HG02870 (cell line): ENCODE data around the gene TNFSF15.

ENCODE experiments used
- ATAC-seq: cut with Tn5 transposase; IDR thresholded peaks from one replicate; pipeline ENCODE4 v1.9.1; 2021; ENCODE audit warnings: mild to moderate bottlenecking, moderate library complexity; ENCODE audit not compliant: unreplicated experiment

The TNFSF15 gene

DNA sequence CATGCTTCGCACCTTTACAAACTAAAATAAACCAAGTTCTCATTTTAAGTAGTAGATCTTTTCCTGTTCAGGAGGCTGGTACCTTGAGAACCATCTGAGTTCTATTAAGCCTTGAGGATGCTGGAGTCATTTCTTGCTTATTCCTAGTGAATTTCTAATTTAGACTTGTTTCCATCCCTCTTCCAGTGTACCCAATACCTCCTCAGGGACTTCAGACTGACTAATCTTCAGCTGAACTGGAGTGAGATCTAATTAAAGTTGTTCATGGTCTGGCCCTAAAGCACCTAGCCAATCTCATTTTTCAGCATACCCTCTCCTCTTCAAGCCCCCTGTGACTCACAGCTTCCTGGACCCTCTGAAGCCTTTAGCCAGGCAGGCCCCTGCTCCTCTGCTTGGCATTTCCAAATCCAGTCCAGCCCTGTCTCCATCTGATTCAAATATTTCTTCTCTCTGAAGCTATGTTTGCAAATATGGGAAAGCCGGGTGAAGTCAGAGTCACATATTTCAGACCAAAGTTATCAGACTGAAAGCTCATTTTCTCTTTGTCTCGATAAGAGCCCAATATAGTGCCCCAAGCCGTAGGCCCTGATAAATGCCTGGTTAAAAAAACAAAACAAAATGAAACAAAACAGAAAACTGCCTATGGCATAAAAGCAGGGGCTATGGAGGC, 19.4 kb upstream of the TNFSF15 start:
- ATAC-seq: no peak

DNA sequence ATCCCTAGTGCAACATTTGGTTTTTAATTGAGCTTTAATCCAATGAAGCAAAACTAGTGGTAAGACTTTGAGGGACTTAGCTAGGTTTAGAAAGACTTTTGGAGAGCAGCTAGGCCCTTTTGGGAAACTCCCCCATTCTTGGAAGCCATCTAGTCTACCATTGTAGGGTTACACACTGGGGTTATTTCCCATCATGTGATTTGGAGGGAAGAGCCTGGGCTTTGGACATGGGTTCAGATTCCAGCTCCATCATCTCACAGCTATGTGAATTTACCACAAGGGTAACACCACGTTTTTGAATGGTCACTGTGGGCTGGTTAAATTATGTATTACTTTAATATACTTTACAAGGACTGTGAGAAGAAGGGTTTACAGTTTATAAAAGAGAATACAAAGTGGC, 18.3 kb upstream of the TNFSF15 start:
- ATAC-seq: no peak

DNA sequence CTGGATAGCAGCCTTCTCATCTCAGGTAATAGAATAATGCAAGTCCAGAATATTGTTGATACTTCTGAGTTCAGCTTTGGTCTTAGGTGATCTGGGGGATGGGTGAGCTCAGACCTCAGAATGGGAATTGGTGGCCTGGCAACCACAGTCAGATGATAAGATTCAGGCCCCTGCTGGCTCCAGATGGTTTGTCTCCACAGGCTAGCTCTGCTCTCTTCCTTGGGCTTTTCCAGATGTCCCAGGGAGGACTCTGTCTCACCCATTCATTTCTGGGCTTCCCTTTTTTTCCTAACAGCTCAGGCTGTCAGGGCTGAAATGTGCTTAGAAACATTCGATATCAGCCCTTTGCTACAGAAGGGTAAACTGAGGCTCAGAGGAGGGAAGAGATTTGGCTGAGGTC, 17.6 kb upstream of the TNFSF15 start:
- no peak for ATAC-seq

GRCh38 chr9:114822708-114823107, 16.9 kb upstream of the TNFSF15 start:
- no peak for ATAC-seq

- ATAC-seq: no peak
Observed at GRCh38 chr9:114820776-114821501, 15.1 kb upstream of the TNFSF15 start.

GRCh38 chr9:114818178-114818577, 12.3 kb upstream of the TNFSF15 start:
- ATAC-seq: no peak

GRCh38 chr9:114813717-114814418, 8.0 kb upstream of the TNFSF15 start:
- ATAC-seq: no peak

DNA sequence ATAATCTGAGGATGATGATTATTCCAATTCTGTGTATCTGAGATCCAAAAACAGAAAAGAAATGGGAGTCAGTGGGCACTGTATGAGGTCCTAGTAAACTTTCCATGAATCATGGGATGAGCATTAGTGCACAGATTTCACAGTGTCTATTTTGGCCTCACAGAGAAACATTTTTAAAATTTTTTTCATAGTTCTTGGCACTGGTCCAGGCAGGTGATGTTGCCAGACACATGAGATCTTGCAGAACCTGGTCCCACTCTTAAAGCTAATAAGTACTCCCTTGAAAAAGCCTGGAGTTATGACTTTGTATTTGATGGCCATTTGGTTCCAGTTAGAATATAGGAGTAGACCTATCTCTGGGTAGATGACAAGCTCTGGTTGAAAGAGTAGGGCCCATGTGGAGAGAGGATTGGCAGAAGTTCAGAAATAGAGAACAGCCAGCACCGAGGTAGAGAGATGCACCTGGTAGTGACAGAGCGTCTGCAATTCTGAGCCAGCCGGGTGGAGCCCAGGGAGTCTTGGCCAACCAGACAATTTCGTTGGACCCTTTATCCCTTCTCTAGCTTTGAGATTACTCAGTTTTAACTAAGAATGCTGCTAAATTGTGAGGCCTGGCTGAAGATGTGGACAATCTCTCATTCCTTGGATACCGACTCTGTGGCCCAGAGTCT, 6.3 kb upstream of the TNFSF15 start:
- no peak for ATAC-seq

GRCh38 chr9:114811301-114811700, 5.5 kb upstream of the TNFSF15 start:
- ATAC-seq: no peak

DNA sequence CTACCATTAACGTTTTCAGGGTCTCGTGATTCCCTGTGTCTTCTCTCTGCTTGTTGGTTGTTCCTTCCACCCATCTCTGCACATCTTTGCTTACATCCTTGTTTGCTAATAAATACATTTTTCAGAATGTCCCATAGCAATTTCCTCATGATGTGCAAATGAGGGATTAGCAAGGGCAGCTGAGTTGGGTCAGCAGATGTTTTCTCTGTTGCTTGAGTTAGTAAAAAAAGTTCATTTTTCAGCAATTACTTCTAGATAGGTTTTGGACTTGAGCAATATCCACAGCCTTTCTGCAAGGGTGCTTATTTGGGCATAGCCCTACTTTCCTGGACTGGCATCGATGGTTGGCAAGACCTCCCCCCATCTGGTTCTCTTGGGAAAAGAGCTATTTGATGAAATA, 4.8 kb upstream of the TNFSF15 start:
- ATAC-seq: no peak

GRCh38 chr9:114806526-114806900, 674 bp upstream of the TNFSF15 start:
- ATAC-seq: peak; percentile 10

DNA sequence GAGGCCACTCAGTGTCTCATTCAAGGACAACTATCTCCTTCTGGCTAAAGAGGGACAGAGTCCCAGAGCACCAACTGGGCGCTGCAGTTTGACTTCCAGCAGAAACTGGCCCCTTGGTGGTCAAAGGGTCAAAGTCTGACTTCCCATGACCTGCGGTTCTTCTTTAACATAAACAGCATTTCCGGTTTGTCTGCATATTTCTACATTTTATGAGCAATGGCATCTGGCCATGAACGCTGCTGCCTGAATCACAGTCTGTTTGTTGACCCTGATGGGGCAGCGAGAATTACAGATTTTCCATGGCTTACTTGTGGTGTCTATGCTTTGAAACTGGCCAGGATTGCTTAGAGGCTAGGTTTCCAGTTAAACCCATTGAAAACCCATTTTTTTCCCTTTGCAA, 1.3 kb downstream of the TNFSF15 start:
- no peak for ATAC-seq

DNA sequence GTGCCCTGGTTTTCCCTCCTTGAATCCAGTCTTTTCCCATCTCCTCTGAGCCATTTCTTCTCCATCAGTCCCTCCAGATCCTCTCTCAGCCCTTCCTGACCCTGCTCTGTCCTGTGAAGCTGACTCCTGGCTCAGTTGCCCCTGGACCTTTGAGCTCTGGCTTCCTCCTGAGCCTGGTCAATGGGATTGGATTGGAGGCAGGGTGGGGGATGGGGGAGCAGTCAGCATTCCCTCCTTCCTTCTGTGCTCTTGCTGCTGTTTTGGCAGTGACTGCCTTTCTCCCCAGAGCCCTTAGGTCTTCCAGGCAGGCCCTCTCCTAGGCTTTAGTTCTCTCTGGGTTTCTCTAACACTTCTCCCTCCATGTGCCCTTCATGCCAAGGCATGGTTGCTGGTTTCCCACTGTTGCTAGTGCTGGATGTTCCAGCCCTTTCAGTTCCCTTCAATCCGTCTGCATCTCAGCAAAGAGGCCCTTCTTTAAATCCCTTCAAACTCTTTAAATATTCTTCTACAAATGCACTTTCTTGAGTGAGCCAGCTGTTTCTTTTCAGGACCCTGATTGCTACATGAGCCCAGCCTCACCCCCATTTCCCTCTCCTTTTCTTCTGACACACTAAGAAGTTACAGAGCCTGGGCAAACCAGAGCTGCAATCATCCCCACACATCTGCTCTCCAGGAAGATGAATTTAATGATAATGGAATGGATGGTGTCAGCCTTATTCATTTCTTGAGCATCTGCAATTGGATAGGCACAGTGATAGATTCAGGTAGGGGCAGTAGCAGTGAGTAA, 2.2 kb downstream of the TNFSF15 start:
- no peak for ATAC-seq

GRCh38 chr9:114799925-114800324, 5.9 kb downstream of the TNFSF15 start:
- ATAC-seq: no peak

- ATAC-seq: no peak
Observed at GRCh38 chr9:114799441-114799840, 6.4 kb downstream of the TNFSF15 start.

GRCh38 chr9:114798780-114799427, 6.9 kb downstream of the TNFSF15 start:
- ATAC-seq: no peak

DNA sequence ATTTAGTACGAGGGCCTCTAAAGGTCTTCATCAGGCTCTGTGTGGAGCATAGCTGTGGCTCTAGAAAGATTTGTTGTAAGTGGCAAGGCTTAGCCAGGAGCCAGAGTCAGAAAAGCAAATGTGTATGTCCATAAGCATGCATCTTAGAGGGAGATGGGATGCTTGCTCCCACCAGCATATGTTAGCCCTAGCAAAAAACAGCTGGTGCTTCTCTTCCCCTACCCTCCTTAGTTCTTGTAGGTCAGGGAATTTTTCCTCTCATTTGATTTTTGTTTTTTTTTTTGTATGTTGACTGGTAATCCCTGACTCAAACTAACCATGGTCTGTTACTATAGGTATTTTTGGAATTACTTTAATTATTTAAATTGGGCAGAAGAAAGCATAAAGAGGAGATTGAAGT, 7.7 kb downstream of the TNFSF15 start:
- no peak for ATAC-seq

GRCh38 chr9:114792396-114792795, 13.4 kb downstream of the TNFSF15 start:
- no peak for ATAC-seq

GRCh38 chr9:114791736-114792135, 14.1 kb downstream of the TNFSF15 start:
- ATAC-seq: no peak

- no peak for ATAC-seq
Observed at GRCh38 chr9:114791312-114791711, 14.5 kb downstream of the TNFSF15 start.
